Prostate gland (tissue), 2 donors: Measurements from ENCODE around the gene OXLD1.

Experiments used
- CTCF ChIP-seq, 4 experiments: fragments of 200-600 bp in 2 of 4; fragments of 450-650 bp in 2 of 4; sonication (generic) in 2 of 4; IDR thresholded peaks; 1 replicate in 3 of 4; 2 replicates in 1 of 4; pipeline ENCODE4 v1.5.1; 2016 to 2019; ENCODE audit warnings: antibody characterized with exemption in 4 of 4, mild to moderate bottlenecking in 2 of 4, moderate library complexity in 2 of 4
- POLR2A ChIP-seq: fragments of 450-650 bp; IDR thresholded peaks from one replicate; pipeline ENCODE4 v1.6.1; 2016; ENCODE audit warnings: antibody characterized with exemption, mild to moderate bottlenecking

DNA sequence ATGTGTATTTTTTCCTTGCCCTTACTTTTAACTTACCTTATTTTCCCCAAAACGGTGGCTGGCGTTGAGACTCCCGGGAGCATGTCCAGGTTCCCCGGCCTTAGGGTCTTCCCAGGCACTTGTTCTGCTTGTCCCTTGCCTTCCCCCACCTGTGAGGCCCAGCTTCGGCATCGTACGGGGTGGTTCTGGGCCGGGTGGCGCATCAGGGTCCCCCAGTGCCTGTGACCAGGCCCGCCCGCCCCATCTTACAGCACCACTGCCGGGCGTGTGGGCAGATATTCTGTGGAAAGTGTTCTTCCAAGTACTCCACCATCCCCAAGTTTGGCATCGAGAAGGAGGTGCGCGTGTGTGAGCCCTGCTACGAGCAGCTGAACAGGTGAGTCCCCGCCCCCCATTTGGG is 24.8 kb upstream of the OXLD1 start:
- TF ChIP-seq CTCF (IDR thresholded peaks at IDR 0.05) (no peak), POLR2A (no peak)
